Measurements from ENCODE around the gene DNAJB6.

The DNAJB6 gene

GRCh38 chr7:157459966-157460365 lies 123.2 kb downstream of the DNAJB6 start:
- Histone ChIP-seq H4K20me1 (ENCODE audit: low read depth, low read length) (no peaks in the 10 kb centered on the region), H3K4me3 (ENCODE audit: insufficient read depth, low read length, poor library complexity, severe bottlenecking) (no peak overlapping the region), H3K9ac (ENCODE audit: low read length) (no peak overlapping the region), H3K4me2 (ENCODE audit: low read depth, low read length, poor library complexity, severe bottlenecking) (no peak overlapping the region), H3K36me3 (ENCODE audit: low read length) (no peaks in the 10 kb centered on the region), H3K9me2 (replicated peaks; ENCODE audit: insufficient read depth, low read length) (no peaks in the 10 kb centered on the region), H3K79me2 (ENCODE audit: insufficient read depth, low read length) (no peaks in the 10 kb centered on the region), H3K9me3 (ENCODE audit: insufficient read depth, low read length) (no peaks in the 10 kb centered on the region), H2AFZ (ENCODE audit: low read depth, low read length, severe bottlenecking) (no peak overlapping the region), H3K27me3 (ENCODE audit: low read length) (peaks cover 4% of the 10 kb centered on the region; the same call in 1 of the 2 replicates), H3K27ac (ENCODE audit: low read depth, low read length) (no peak overlapping the region), H3F3A (ENCODE audit: insufficient read depth) (no peaks in the 10 kb centered on the region)
- TF ChIP-seq EZH2phosphoT487 (conservative IDR thresholded peaks at IDR 0.05; ENCODE audit: low read length), result no peak
- TF ChIP-seq CTCF (IDR thresholded peaks at IDR 0.05; ENCODE audit: insufficient read depth, low read length, poor library complexity, severe bottlenecking), result no peak

DNA sequence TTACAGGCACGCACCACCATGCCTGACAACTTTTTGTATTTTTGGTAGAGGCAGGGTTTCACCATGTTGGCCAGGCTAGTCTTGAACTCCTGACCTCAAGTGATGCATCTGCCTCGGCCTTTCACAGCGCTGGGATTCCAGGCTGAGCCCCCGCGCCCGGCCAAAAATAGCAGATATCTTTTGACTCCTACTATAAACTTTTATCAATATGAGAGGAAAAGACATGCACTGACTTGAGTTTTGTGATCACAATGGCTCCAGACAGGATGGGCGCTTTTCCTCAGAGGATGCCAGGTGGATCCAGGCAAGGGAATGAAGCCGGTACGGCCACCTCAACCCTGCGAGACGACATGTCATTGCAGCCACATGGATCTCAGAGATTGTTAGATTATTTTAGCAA lies 123.9 kb downstream of the DNAJB6 start:
- no peak for TF ChIP-seq CTCF (IDR thresholded peaks at IDR 0.05; ENCODE audit: insufficient read depth, low read length, poor library complexity, severe bottlenecking)
- TF ChIP-seq EZH2phosphoT487 (conservative IDR thresholded peaks at IDR 0.05; ENCODE audit: low read length), result no peak
- Histone ChIP-seq H3K27me3 (ENCODE audit: low read length) (no peaks in the 10 kb centered on the region), H3K36me3 (ENCODE audit: low read length) (no peaks in the 10 kb centered on the region), H3K27ac (ENCODE audit: low read depth, low read length) (no peak overlapping the region), H3K4me3 (ENCODE audit: insufficient read depth, low read length, poor library complexity, severe bottlenecking) (no peak overlapping the region), H3K9me2 (replicated peaks; ENCODE audit: insufficient read depth, low read length) (no peaks in the 10 kb centered on the region), H3K9me3 (ENCODE audit: insufficient read depth, low read length) (no peaks in the 10 kb centered on the region), H3K4me2 (ENCODE audit: low read depth, low read length, poor library complexity, severe bottlenecking) (no peak overlapping the region), H4K20me1 (ENCODE audit: low read depth, low read length) (no peaks in the 10 kb centered on the region), H3K9ac (ENCODE audit: low read length) (no peak overlapping the region), H3K79me2 (ENCODE audit: insufficient read depth, low read length) (no peaks in the 10 kb centered on the region), H3F3A (ENCODE audit: insufficient read depth) (no peaks in the 10 kb centered on the region), H2AFZ (ENCODE audit: low read depth, low read length, severe bottlenecking) (no peak overlapping the region)

DNA sequence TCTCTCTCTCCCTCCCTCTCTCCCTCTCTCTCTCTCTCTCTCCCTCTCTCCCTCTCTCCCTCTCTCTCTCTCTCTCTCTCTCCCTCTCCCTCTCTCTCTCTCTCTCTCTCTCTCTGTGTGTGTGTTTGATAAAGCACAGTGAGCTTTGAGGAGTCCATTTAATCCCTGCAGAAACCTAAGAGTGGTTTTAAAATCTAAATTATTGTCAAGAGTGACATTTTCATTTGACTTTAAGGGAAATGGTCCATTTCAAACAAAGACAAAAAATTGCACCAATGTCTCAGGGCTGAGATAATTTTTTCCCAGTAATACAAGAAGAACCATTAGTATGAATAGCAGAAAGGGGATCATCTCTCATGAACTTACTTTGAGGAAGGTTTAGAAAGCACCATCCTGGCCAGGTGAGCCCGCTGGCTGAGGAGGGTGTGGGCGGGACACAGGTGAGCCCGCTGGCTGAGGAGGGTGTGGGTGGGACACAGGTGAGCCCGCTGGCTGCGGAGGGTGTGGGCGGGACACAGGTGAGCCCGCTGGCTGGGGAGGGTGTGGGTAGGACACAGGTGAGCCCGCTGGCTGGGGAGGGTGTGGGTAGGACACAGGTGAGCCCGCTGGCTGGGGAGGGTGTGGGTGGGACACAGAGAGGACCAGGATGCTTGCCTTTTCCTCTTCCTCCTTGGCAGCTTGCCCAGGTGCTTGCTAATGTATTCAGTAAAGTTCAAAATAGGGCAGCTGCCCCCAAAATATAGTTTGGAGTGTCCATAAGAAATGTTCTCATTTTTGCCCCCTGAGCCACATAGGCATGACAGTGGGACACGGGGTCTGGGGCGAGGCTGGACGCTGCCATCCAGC lies 125.0 kb downstream of the DNAJB6 start:
- no peak overlapping the region for H2AFZ ChIP-seq (ENCODE audit: low read depth, low read length, severe bottlenecking)
- H3K79me2 ChIP-seq (ENCODE audit: insufficient read depth, low read length), result no peaks in the 10 kb centered on the region
- no peak overlapping the region for H3K4me2 ChIP-seq (ENCODE audit: low read depth, low read length, poor library complexity, severe bottlenecking)
- TF ChIP-seq CTCF (IDR thresholded peaks at IDR 0.05; ENCODE audit: insufficient read depth, low read length, poor library complexity, severe bottlenecking) (no peak), EZH2phosphoT487 (conservative IDR thresholded peaks at IDR 0.05; ENCODE audit: low read length) (no peak)
- no peak overlapping the region for H3K27ac ChIP-seq (ENCODE audit: low read depth, low read length)
- no peak overlapping the region for H3K9ac ChIP-seq (ENCODE audit: low read length)
- H4K20me1 ChIP-seq (ENCODE audit: low read depth, low read length), result no peaks in the 10 kb centered on the region
- no peaks in the 10 kb centered on the region for H3K36me3 ChIP-seq (ENCODE audit: low read length)
- no peaks in the 10 kb centered on the region for H3F3A ChIP-seq (ENCODE audit: insufficient read depth)
- no peak overlapping the region for H3K4me3 ChIP-seq (ENCODE audit: insufficient read depth, low read length, poor library complexity, severe bottlenecking)
- no peaks in the 10 kb centered on the region for H3K9me3 ChIP-seq (ENCODE audit: insufficient read depth, low read length)
- no peaks in the 10 kb centered on the region for H3K27me3 ChIP-seq (ENCODE audit: low read length)
- no peaks in the 10 kb centered on the region for H3K9me2 ChIP-seq (replicated peaks; ENCODE audit: insufficient read depth, low read length)
